Kidney (tissue), 14 donors: ENCODE results near the gene SNX4. TPM values are rescaled to one million over a fixed set of nuclear protein-coding genes. Genes with fewer than 3 reads are reported as not detected.

Source experiments
- DNase-seq, 5 donors: peaks; one replicate each; pipeline ENCODE4 v3.0.0-alpha.2; 2013 to 2020
- FAIRE-seq: peaks from 2 replicates; lab custom pipeline; 2012; peaks lifted over from hg19 to GRCh38; lab: Jason Lieb, UNC
- H3K27ac ChIP-seq, 2 donors: one replicate each; pipeline ENCODE4 v1.7.0; 2013; ENCODE audit warnings: low read depth in 2 of 2, low read length in 2 of 2, inconsistent platforms in 1 of 2
- H3K27me3 ChIP-seq: one replicate; pipeline ENCODE4 v1.7.1; 2013; ENCODE audit warnings: low read length, inconsistent platforms; ENCODE audit not compliant: control insufficient read depth, insufficient read depth
- H3K36me3 ChIP-seq, 3 donors: one replicate each; pipeline versions ENCODE4 v1.7.0 to v1.7.1; 2013; ENCODE audit warnings: low read length in 3 of 3, control low read depth in 1 of 3, inconsistent platforms in 1 of 3; ENCODE audit not compliant: insufficient read depth in 3 of 3, control insufficient read depth in 2 of 3
- H3K4me1 ChIP-seq, 3 donors: one replicate each; pipeline versions ENCODE4 v1.7.0 to v1.7.1; 2013; ENCODE audit warnings: low read length in 3 of 3, inconsistent platforms in 1 of 3, low read depth in 1 of 3; ENCODE audit not compliant: control insufficient read depth in 2 of 3, insufficient read depth in 2 of 3
- H3K4me3 ChIP-seq, 3 donors: one replicate each; pipeline versions ENCODE4 v1.7.0 to v1.8.1; 2013; ENCODE audit warnings: low read length in 3 of 3, control low read depth in 1 of 3, inconsistent platforms in 1 of 3
- H3K9ac ChIP-seq, 3 donors: one replicate each; pipeline versions ENCODE4 v1.7.0 to v1.7.1; 2013; ENCODE audit warnings: low read length in 3 of 3, control low read depth in 1 of 3, inconsistent platforms in 1 of 3
- H3K9me3 ChIP-seq, 3 donors: one replicate each; pipeline versions ENCODE4 v1.7.0 to v1.7.1; 2013; ENCODE audit warnings: low read length in 3 of 3, control low read depth in 1 of 3, inconsistent platforms in 1 of 3; ENCODE audit not compliant: control insufficient read depth in 2 of 3, insufficient read depth in 1 of 3
- intact Hi-C: fragments of 100-400 bp; cut with DNase I; formaldehyde crosslinking; loops from one replicate; pipeline ENCODE4 v1.11.1; 2022
- polyA plus RNA-seq: library from polyadenylated mRNA; stranded (reverse); fragments of 350-450 nt; fragmentation: Illumina TruSeq; extraction: RNeasy Lipid Tissue Mini Kit (QIAGEN cat#74804); gene quantifications from one replicate; pipeline ENCODE4 v1.2.3, GENCODE V29; 2014; ENCODE audit warnings: low read depth, low replicate concordance; ENCODE audit not compliant: insufficient read depth
- total RNA-seq: library from RNA; stranded (reverse); fragmentation: NEBNext Ultra II Directional; extraction: Animal tissue kit (Norgen Biotek cat#: 25700); gene quantifications from one replicate; pipeline ENCODE4 v1.2.1, GENCODE V29; 2021
- TF ChIP-seq, protein P1 (sequence below): IDR thresholded peaks from 3 replicates; pipeline ENCODE4 v1.5.1; 2012; ENCODE audit warnings: mild to moderate bottlenecking, moderate library complexity, borderline replicate concordance; ENCODE audit not compliant: insufficient read depth; ENCODE audit errors: extremely low read depth
- donor health status: control.
- donor health status: control.
- donor health status: control.
- donor health status: control.
- donor health status: control.
- donor health status: DM: yes; HTN: yes; CAD: no.
- donor health status: Normal renal cell carcinoma (clear cell type).

SNX4 gene
- total and polyA plus RNA-seq, 2 donors from 2014 or later: 32.5 to 46.1 TPM

DNA sequence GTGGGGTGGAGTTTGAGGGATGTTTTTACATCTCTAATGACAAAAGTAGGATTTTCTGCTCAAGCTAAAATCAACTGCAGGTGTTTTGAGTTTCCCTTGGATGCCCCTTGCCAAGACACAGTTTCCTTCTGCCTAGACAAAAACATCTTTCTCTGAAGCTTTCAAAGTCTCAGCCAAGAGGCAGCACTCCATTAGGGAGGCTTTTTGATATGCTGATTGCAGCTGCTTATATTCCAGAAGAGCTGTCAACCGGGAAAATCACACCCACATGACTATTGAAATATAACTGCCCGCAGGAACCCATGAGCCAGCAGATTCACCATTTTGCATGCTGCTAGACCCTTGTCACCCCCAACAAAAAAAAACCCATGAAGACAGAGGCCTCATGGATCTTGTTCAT is 117.4 kb downstream of the SNX4 start:
- H3K36me3 ChIP-seq: no peaks in the 10 kb centered on the region
- TF ChIP-seq, protein P1, sequence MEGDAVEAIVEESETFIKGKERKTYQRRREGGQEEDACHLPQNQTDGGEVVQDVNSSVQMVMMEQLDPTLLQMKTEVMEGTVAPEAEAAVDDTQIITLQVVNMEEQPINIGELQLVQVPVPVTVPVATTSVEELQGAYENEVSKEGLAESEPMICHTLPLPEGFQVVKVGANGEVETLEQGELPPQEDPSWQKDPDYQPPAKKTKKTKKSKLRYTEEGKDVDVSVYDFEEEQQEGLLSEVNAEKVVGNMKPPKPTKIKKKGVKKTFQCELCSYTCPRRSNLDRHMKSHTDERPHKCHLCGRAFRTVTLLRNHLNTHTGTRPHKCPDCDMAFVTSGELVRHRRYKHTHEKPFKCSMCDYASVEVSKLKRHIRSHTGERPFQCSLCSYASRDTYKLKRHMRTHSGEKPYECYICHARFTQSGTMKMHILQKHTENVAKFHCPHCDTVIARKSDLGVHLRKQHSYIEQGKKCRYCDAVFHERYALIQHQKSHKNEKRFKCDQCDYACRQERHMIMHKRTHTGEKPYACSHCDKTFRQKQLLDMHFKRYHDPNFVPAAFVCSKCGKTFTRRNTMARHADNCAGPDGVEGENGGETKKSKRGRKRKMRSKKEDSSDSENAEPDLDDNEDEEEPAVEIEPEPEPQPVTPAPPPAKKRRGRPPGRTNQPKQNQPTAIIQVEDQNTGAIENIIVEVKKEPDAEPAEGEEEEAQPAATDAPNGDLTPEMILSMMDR: no peak
- H3K4me3 ChIP-seq: no peak overlapping the region
- FAIRE-seq (no peak), DNase-seq (no peak)
- H3K27ac ChIP-seq: no peak overlapping the region
- H3K9me3 ChIP-seq: no peaks in the 10 kb centered on the region
- intact Hi-C loops: no loop called here
- no peak overlapping the region for H3K9ac ChIP-seq
- H3K27me3 ChIP-seq: no peaks in the 10 kb centered on the region
- no peaks in the 10 kb centered on the region for H3K4me1 ChIP-seq

DNA sequence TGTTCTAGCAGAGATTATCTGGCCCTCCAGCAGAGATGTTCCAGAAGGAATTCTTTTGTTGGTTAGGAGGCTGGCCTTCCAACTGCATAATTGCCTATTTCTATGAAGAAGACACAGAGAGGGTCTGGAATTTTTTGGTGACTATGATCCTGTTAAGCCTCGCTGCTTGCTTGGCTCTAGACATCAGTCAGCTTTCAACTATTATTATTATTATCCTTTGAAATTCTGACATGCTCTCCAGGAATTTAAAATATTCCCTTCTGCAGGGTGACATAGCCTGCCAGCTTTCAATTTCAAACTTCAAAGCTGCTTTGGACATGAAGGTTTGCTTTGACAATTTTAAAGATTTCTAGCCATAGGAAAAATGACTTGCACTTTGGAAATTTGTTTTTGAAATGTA is 118.6 kb downstream of the SNX4 start:
- Histone ChIP-seq H3K36me3 (no peaks in the 10 kb centered on the region), H3K27me3 (no peaks in the 10 kb centered on the region), H3K4me1 (no peaks in the 10 kb centered on the region), H3K9ac (no peak overlapping the region), H3K4me3 (no peak overlapping the region), H3K9me3 (no peaks in the 10 kb centered on the region), H3K27ac (no peak overlapping the region)
- no peak for FAIRE-seq
- TF ChIP-seq, protein P1: no peak
- intact Hi-C loops: no loop called here
- DNase-seq: no peak

DNA sequence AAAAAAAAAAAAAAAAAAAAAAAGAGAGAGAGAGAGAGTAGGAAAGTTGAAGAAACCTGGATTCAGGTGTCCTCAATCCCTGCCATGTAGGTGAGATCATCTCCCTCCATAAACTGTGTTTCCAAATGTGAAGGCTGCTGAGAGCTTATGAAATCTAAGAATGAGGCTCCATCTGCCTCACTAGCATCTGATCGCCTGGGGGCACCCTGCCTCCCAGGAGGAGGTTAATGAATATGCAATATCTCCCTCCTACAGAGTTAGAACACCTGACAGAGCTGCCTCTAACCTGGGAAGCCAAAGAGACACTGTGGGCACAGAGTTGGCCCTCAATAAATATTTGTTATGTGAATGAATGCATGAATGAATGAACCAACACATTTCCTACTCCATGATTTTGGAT is 121.0 kb downstream of the SNX4 start:
- H3K9me3 ChIP-seq: no peaks in the 10 kb centered on the region
- H3K27me3 ChIP-seq: no peaks in the 10 kb centered on the region
- H3K4me1 ChIP-seq: no peaks in the 10 kb centered on the region
- H3K36me3 ChIP-seq: no peaks in the 10 kb centered on the region
- peak in 2 of 5 donors; percentile 17 to 43 for DNase-seq
- TF ChIP-seq, protein P1: no peak
- H3K27ac ChIP-seq: no peak overlapping the region
- H3K4me3 ChIP-seq: no peak overlapping the region
- H3K9ac ChIP-seq: no peak overlapping the region
- no peak for FAIRE-seq
- intact Hi-C loops: no loop called here

Other genes starting within 250 kb of the SNX4 start
- gene ZNF148, start 144.9 kb downstream of the SNX4 start, total RNA-seq: 74.4 TPM
- 5.4 TPM for gene ZNF148, start 144.9 kb downstream of the SNX4 start, polyA plus RNA-seq
- gene OSBPL11, start 75.3 kb upstream of the SNX4 start, total RNA-seq: 16.1 TPM
- gene OSBPL11, start 75.3 kb upstream of the SNX4 start, polyA plus RNA-seq: 5.0 TPM